ENCODE results near the gene KCNIP3. TPM values are rescaled to one million over a fixed set of nuclear protein-coding genes. Genes with fewer than 3 reads are reported as not detected.

The KCNIP3 gene
- total RNA-seq, 1 experiment from 2014 or later = 19.1 TPM

DNA sequence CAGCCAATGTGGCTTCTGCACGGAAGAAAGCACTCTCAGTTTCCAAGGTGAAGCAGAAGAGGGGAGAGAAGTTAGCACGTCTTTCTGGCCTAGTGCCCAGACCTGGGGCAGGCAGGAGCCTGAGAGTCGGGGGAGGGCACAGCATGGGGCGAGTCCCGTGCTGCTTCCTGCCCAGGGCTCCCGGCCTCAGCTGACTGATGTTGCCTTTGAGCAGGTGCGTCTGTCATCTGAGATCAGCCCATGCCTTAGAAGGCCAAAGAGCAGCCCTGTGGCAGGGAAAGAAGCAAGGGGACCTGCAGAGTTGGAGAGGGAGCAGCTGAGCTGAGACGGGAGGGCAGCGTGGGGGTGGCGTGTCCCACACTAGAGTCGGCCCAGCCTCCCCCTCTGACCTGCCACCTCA is 3.3 kb downstream of the KCNIP3 start:
- Histone ChIP-seq H3K4me1 (ENCODE audit: insufficient read depth, low read length) (peaks cover 22% of the 10 kb centered on the region), H3K79me2 (ENCODE audit: low read length) (no peaks in the 10 kb centered on the region), H3K9me2 (replicated peaks; ENCODE audit: low read length) (no peaks in the 10 kb centered on the region), H3K4me2 (ENCODE audit: low read length) (no peak overlapping the region), H2AFZ (ENCODE audit: low read length) (no peak overlapping the region), H3K9me3 (ENCODE audit: low read length) (no peaks in the 10 kb centered on the region), H3K4me3 (ENCODE audit: low read length) (no peak overlapping the region), H3F3A (ENCODE audit: low read length, unreplicated experiment) (no peaks in the 10 kb centered on the region), H3K27ac (ENCODE audit: low read length) (no peak overlapping the region), H3K9ac (ENCODE audit: low read length) (no peak overlapping the region), H3K36me3 (ENCODE audit: low read depth, low read length) (no peaks in the 10 kb centered on the region), H3K27me3 (ENCODE audit: low read length) (no peaks in the 10 kb centered on the region), H4K20me1 (ENCODE audit: low read length) (no peaks in the 10 kb centered on the region)
- ATAC-seq (no peak), DNase-seq (no peak)
- TF ChIP-seq EZH2phosphoT487 (IDR thresholded peaks at IDR 0.05; ENCODE audit: borderline replicate concordance, low read length) (no peak), EZH2 (IDR thresholded peaks at IDR 0.05; ENCODE audit: low read length, unreplicated experiment) (no peak)
- TF ChIP-seq, protein P1, sequence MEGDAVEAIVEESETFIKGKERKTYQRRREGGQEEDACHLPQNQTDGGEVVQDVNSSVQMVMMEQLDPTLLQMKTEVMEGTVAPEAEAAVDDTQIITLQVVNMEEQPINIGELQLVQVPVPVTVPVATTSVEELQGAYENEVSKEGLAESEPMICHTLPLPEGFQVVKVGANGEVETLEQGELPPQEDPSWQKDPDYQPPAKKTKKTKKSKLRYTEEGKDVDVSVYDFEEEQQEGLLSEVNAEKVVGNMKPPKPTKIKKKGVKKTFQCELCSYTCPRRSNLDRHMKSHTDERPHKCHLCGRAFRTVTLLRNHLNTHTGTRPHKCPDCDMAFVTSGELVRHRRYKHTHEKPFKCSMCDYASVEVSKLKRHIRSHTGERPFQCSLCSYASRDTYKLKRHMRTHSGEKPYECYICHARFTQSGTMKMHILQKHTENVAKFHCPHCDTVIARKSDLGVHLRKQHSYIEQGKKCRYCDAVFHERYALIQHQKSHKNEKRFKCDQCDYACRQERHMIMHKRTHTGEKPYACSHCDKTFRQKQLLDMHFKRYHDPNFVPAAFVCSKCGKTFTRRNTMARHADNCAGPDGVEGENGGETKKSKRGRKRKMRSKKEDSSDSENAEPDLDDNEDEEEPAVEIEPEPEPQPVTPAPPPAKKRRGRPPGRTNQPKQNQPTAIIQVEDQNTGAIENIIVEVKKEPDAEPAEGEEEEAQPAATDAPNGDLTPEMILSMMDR (conservative IDR thresholded peaks at IDR 0.05; ENCODE audit: low read depth, low read length) = no peak
- POLR2A ChIA-PET (ENCODE audit: unreplicated experiment) = no interaction called here
- no TSS peak for BruUV-seq (replicated peaks)
- intact Hi-C loops (cut with micrococcal nuclease) = no loop called here
- CTCF ChIA-PET = no interaction called here

DNA sequence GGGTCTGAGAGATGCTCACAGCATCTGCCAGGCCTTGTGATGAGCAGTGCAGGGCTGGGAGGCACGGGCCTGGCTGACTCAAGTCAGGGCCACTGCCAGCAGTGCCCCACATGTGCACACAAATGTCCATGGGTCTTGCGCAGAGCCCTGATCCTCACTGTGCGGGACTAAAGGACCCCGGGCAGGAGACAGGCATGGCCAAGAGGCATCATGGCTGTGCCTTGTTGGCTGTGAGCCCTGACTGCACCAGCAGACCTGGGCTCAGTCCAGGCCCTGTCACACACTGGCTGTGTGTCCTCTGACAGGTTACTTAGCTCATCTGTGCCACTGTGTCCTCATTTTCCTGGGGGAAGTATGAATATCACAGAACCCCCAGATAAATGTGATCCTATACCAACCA is 4.0 kb downstream of the KCNIP3 start:
- Histone ChIP-seq H3K9me3 (ENCODE audit: low read length) (no peaks in the 10 kb centered on the region), H3K4me3 (ENCODE audit: low read length) (no peak overlapping the region), H3F3A (ENCODE audit: low read length, unreplicated experiment) (no peaks in the 10 kb centered on the region), H3K27me3 (ENCODE audit: low read length) (no peaks in the 10 kb centered on the region), H3K36me3 (ENCODE audit: low read depth, low read length) (no peaks in the 10 kb centered on the region), H4K20me1 (ENCODE audit: low read length) (no peaks in the 10 kb centered on the region), H3K9me2 (replicated peaks; ENCODE audit: low read length) (no peaks in the 10 kb centered on the region), H3K4me1 (ENCODE audit: insufficient read depth, low read length) (peaks cover 29% of the 10 kb centered on the region), H2AFZ (ENCODE audit: low read length) (no peak overlapping the region), H3K27ac (ENCODE audit: low read length) (no peak overlapping the region), H3K9ac (ENCODE audit: low read length) (no peak overlapping the region), H3K79me2 (ENCODE audit: low read length) (no peaks in the 10 kb centered on the region), H3K4me2 (ENCODE audit: low read length) (no peak overlapping the region)
- intact Hi-C loops (cut with micrococcal nuclease) = no loop called here
- no TSS peak for BruUV-seq (replicated peaks)
- CTCF ChIA-PET = no interaction called here
- DNase-seq (no peak), ATAC-seq (no peak)
- POLR2A ChIA-PET (ENCODE audit: unreplicated experiment) = no interaction called here
- TF ChIP-seq EZH2 (IDR thresholded peaks at IDR 0.05; ENCODE audit: low read length, unreplicated experiment) (no peak), EZH2phosphoT487 (IDR thresholded peaks at IDR 0.05; ENCODE audit: borderline replicate concordance, low read length) (no peak)
- TF ChIP-seq, protein P1 (conservative IDR thresholded peaks at IDR 0.05; ENCODE audit: low read depth, low read length) = no peak

DNA sequence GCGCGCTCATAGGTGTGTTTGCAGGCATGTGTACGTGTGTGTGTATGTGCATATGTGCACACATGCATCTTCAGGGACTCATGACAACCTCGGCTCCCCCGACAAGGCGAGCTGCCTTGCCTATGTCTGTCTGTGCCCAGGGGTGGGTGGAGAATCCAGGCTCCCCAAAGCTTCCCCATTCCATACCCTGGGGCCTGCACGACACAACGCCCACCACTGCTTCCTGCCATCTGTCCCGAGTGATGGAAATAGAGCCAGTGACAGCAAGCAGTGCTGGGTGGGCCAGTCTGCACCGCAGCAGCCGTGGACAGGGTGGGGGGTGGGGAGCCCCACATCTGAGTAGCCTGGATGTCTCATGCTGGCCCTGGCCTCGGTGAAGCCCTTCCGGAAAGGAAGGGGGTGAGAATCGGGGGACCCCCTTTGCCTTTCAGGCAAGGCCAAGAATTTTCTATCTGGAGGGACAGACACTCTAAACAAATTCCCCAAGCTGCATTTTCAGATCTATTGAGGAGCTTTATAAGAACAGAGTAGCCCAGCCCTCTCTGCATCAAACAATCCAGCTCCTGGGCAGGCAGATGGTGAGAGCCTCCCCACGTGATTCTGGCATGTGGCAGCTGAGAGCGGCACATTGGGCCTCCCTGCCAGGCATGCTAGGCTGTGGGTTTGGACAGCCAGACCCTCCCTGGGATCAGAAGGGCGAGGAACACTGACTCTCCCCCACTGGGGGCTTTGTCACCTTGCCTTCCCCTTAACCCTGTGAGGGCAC is 4.9 kb downstream of the KCNIP3 start:
- TF ChIP-seq, protein P1 (conservative IDR thresholded peaks at IDR 0.05; ENCODE audit: low read depth, low read length) = no peak
- TF ChIP-seq EZH2phosphoT487 (IDR thresholded peaks at IDR 0.05; ENCODE audit: borderline replicate concordance, low read length) = no peak
- TF ChIP-seq EZH2 (IDR thresholded peaks at IDR 0.05; ENCODE audit: low read length, unreplicated experiment) = no peak
- no peaks in the 10 kb centered on the region for H3K9me3 ChIP-seq (ENCODE audit: low read length)
- POLR2A ChIA-PET (ENCODE audit: unreplicated experiment) = no interaction called here

More for the DNA sequence above, 4.9 kb downstream of the KCNIP3 start:
- Histone ChIP-seq H4K20me1 (ENCODE audit: low read length) (no peaks in the 10 kb centered on the region), H3K9me2 (replicated peaks; ENCODE audit: low read length) (no peaks in the 10 kb centered on the region), H2AFZ (ENCODE audit: low read length) (no peak overlapping the region), H3K27me3 (ENCODE audit: low read length) (no peaks in the 10 kb centered on the region), H3K79me2 (ENCODE audit: low read length) (no peaks in the 10 kb centered on the region), H3K4me1 (ENCODE audit: insufficient read depth, low read length) (peaks cover 25% of the 10 kb centered on the region), H3K4me2 (ENCODE audit: low read length) (no peak overlapping the region), H3K9ac (ENCODE audit: low read length) (no peak overlapping the region), H3K36me3 (ENCODE audit: low read depth, low read length) (no peaks in the 10 kb centered on the region), H3K27ac (ENCODE audit: low read length) (no peak overlapping the region), H3K4me3 (ENCODE audit: low read length) (no peak overlapping the region), H3F3A (ENCODE audit: low read length, unreplicated experiment) (no peaks in the 10 kb centered on the region)
- CTCF ChIA-PET = no interaction called here
- intact Hi-C loops (cut with micrococcal nuclease) = no loop called here
- DNase-seq = no peak
- no TSS peak for BruUV-seq (replicated peaks)
- no peak for ATAC-seq
